ENCODE measurements around the gene PLEKHA1.

DNA sequence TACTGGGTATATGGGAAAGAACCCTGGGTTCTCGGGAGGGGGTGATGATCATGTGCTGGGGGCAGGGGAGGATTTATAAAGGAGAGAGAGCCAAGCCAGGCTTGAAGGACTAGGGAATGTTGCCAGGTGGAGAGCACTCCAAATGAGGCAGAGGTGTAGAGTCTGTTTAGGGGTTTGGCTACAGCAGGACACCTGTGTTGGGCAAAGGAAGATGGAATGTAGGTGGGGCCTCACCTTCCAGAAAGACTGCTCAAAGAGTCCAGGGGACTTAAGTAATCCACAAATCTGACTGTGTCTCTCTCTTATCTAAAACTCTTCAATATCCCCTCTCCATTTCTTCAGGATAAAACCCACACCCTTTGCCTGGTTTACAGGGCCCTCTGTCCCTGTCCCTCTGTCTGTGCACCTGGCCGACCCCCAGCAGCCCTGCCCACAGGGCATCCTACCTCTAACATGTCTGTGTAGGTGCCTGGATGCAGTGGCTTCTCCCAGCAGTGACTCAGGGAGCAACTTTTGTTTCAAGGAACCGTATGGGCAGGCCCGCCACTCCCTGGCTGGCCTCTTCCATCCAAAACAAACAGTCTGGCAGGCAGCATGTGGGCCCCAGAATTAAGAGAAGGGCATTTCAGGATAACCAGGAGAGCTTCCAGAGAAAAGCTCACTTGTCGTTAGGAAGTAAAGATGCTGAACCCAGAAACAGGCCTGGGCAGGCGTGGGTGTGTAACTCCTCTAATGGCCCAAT is 10.6 kb upstream of the PLEKHA1 start:
- TF ChIP-seq, protein P1, sequence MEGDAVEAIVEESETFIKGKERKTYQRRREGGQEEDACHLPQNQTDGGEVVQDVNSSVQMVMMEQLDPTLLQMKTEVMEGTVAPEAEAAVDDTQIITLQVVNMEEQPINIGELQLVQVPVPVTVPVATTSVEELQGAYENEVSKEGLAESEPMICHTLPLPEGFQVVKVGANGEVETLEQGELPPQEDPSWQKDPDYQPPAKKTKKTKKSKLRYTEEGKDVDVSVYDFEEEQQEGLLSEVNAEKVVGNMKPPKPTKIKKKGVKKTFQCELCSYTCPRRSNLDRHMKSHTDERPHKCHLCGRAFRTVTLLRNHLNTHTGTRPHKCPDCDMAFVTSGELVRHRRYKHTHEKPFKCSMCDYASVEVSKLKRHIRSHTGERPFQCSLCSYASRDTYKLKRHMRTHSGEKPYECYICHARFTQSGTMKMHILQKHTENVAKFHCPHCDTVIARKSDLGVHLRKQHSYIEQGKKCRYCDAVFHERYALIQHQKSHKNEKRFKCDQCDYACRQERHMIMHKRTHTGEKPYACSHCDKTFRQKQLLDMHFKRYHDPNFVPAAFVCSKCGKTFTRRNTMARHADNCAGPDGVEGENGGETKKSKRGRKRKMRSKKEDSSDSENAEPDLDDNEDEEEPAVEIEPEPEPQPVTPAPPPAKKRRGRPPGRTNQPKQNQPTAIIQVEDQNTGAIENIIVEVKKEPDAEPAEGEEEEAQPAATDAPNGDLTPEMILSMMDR (IDR thresholded peaks at IDR 0.05) = no peak
- TF ChIP-seq POLR2A (IDR thresholded peaks at IDR 0.05) = no peak

Data from adrenal gland (tissue), 5 donors.